CD1c-positive myeloid dendritic cell (primary cell): Measurements from ENCODE around the gene ABLIM2.

Experiments
- DNase-seq: peaks from one replicate; pipeline ENCODE4 v3.0.0-alpha.2; 2016; ENCODE audit errors: extremely low spot score

Gene ABLIM2

DNA sequence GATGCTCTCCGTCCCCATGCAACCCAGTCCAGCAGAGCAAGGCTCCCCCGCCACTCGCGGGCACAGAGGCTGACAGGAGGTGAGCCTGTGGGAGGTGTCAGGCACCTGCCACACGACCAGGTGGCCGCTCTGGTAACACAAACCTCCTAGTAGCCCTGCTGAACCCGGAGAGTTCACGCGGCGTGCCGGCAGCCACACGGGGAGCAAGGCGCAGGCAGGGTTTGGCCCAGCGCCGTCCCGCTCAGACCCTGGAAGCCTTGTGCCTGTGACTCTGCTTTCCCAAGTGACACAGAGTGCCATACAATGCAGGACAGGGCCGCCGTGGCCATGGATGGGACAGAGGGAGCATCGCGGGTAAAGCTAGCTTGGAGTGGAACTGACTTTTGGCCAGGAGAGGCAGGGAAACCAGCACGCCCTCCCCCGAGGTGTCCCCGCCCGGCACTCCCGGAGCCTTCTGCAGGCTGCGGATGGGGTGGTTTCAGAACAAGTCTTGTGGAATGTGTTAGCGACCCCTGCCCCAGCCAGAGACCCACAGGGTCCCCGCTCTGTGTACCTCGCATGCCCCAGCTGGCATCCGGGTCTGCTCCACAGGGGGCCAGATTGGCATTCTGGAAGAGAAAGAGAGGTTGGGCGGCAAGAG, 174.2 kb downstream of the ABLIM2 start:
- no peak for DNase-seq

DNA sequence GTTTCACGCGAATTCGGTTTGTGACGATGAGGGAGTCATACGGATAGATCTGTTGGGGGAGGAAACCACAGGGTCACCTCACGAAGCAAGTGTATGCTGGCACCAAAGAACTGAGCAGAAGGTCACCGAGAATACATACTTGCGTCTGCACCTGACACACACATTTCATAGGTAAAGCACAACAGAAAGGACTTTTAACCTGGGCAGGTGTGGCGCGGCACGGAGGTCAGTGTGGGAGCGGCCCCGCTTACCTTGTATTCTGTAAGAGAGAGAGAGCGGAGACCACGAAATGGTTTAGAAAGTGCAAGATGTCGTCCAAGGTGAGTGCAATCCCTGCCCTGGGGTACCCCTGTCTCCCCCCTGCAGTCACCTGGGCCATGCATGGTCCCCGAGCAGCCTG, 175.3 kb downstream of the ABLIM2 start:
- no peak for DNase-seq

DNA sequence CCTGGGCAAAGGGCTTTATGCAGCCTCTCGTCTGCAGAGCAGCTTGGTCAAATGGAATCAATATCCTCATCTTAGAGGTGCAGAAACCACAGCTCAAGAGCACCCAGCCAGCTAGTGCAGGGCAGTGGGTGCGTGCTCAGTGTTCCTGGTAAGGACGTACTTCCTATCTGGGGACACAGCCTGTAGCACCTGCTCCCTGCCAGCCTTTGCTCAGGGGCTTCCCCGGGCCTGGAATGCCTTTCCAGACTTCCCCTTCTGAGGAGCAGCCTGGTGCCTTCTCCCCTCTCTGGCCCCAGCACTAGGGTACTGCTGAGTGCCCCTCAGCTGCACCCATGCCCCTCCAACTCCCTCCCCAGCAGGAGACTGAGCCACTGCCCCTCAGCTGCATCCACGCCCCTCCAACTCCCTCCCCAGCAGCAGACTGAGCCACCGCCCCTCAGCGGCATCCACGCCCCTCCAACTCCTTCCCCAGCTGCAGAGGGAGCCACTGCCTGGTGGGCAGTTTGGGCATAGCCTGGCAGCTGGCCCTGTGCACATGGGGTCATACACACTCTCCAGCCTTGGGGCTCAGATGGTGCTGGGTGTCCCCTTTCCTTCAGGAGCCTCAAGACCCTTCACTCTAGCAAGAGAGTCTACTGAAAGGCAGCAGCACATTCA, 176.7 kb downstream of the ABLIM2 start:
- DNase-seq = no peak

DNA sequence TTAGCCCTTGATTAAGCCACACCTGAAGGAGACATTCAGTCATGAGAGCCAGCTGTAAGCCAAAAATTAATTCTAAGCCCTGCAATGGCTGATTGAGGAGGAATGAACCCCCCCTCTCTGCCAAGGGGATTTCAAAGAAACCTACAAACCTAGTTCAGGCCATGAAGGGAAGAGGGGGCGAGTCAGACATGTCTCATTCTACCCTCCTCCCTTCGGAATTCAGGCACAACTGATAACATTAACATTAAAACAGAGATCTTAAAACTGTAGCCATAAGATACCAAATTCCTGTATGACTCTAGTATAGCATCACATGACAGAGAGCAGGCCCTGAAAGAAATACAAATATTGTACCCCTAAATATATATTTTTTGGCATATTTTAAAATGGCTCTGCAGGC, 178.6 kb downstream of the ABLIM2 start:
- no peak for DNase-seq

DNA sequence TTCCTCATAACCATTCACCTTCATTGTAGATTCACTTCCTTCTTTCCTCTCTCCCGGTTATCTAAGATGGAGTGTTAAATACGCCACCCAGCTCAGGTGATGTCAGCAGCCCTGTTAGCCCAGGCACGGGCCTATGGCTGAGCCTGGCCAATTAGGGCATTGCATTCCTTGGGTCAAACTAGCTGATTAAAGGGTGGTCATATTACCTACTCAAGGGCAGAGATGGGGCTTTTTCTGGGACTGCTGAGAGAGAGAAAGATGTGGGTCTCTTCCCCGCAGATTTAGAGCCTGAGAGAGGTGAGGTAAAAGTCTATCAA, 179.0 kb downstream of the ABLIM2 start:
- DNase-seq = no peak

DNA sequence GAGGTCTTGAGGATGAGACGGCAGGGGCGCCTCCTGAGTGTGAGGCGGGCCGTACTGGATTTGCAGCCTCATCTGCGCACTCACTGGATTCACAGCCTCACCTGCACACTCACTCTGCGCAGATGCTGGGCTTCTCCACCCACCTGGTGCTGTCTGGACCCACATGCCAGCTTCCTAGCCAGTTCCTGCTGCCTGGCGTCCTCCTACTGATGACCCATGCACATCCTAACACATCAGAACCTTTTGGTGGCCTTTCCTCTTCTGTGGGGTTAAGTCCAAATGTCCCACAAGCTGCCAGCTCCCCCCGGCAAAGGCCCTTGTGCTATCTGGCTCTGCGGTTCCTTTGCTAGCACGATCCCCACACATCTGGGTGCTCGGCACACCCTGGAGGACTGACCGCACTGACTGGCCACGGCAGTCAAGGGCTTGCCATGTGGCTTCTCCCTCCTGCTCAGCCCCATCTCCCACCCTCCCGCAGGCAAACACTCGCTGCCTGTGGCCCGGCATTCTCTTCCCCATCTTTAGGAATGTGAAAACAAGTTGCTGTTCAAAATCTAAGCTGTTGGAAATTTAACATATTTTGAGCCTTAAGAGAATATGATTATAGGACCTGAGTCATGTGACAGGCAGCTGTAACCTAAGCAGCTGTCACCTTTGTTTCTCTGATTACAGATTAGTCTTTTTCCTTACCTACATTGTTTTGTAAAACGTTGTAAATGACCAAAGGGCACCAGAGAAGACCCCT, 179.5 kb downstream of the ABLIM2 start:
- DNase-seq = no peak

DNA sequence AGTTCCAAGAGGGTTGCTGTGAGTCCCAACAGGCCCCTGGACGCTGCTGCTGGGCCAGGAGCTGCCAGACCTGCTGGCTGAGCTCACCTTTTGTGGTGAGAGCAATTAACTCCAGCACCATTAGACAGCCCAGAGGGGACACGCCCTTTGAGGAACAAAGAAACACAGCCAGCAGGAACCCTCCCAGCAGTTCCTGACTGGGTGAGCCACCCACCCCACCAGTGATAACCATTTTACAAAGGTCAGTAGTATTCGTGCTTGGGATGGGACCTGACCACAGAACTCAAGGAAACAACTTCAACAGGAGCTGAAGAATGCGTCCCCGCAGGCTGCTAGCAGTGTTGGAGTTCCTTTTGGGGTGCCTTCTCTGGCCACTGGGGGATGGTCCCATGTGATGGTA, 180.1 kb downstream of the ABLIM2 start:
- no peak for DNase-seq

DNA sequence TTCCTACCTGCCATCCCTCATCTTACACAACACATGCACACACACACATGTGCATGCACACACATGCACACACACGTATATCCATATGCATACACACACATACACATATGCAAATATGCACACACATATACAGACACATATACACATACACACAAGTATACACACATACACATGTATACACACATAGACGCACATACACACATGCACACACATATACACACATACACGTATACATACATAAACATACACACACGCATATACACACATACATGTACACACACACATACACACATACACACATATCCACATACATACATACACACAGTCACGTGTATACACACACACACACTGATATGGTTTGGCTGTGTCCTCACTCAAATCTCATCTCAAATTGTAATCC, 182.0 kb downstream of the ABLIM2 start:
- no peak for DNase-seq

DNA sequence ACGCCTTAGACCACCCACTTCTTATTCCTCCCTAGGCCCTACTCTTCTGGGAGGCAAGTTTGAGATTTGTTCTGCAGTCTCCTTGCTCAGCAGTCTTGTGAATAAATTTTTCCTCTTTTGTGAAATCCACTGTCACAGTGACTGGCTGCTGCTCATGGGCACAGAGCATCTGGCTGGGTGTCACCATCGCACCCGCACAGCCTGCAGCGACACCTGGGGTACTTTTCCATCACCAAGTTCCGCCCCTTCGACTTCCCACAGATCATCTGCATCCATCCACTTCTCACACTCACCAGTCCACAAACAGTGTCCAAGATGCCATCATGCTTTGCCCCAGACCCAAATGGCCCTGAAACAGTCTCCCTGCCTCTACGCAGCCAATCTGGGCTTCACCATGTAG, 182.6 kb downstream of the ABLIM2 start:
- DNase-seq = no peak

DNA sequence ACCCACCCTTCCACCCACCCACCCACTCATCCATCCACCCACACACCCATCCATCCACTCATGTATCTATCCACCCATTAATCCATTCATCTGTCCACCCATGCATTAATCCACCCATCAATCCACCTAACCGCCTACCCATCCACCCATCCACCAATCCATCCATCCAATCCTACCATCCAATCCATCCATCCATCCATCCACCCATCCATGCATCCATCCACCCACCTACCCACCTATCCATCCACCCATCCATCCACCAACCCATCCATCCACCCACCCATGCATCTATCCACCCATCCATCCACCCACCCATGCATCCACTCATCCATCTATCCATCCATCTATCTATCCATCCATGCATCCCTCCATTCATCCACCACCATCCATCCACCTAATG, 184.2 kb downstream of the ABLIM2 start:
- no peak for DNase-seq

DNA sequence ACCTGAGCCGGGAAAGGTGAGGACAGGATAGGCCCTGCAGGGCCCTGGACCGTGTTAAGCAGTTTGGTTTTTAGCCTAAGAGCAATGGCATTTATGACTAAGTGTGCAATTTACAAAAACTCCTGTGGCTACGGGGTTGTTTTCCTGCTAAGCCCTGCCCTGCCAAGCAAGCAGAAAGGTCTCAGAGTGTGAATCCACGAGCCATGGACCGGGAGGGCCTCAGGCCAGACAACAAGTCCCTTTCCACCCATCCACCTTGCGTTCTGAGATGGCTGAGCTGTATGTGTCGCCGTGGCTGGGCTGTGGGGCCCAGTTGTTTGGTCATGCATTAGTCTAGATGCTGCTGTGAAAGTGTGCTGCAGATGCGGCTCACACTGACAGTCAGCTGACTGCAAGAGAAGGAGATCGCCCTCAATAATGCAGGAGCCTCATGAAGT, 185.1 kb downstream of the ABLIM2 start:
- no peak for DNase-seq

DNA sequence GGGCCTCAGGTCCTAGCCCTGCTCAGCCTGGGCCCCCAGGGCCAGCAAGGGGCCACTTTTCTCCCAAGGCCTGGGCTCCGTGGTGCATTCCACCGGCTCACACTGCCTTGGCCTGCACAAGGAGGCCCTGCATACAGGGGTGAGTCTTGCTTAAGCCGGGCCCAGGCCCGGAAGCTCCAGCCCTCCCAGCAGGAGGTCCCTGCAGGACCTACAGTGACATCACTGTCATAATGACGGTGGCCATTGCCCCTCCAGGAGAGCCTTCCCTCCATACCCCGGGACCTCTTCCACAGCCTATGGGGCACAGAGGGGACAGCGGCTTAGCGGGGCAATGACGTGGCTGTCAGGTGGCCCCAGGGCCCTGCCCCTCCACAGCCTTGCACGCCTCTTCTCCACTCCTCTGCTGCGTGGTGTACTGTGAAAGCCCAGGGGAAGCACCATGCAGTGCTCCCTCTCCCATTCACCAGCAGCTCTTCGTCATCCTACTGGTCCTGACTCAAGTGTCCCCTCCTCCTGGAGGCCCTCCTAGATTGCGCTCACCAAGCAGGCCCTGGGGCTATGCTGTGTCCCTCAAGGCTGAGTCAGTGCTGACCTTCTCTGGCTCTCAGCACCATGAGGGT, 186.6 kb downstream of the ABLIM2 start:
- no peak for DNase-seq

DNA sequence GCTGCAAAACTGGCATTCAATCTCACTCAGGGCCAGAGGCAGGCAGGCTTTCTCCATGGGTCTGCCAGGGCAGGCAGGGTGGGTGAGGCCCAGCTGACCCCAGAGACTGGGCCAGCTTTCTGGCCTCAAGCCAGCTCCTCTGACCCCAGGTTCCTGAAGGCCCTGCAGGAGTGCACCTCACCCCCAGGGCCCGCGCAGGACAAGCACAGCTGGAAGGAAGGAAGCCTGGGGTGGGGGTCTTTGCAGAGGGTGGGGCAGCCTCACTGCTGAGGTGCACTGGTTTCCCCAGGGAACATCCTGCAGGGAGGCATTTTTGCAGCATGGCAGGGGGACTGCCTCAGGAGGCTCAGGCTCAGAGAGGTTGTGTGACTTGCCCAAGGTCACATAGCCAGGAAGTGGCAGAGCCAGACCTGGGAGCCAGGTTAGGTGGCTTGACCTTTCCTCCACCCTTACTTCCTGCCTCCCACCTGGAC, 187.4 kb downstream of the ABLIM2 start:
- no peak for DNase-seq

DNA sequence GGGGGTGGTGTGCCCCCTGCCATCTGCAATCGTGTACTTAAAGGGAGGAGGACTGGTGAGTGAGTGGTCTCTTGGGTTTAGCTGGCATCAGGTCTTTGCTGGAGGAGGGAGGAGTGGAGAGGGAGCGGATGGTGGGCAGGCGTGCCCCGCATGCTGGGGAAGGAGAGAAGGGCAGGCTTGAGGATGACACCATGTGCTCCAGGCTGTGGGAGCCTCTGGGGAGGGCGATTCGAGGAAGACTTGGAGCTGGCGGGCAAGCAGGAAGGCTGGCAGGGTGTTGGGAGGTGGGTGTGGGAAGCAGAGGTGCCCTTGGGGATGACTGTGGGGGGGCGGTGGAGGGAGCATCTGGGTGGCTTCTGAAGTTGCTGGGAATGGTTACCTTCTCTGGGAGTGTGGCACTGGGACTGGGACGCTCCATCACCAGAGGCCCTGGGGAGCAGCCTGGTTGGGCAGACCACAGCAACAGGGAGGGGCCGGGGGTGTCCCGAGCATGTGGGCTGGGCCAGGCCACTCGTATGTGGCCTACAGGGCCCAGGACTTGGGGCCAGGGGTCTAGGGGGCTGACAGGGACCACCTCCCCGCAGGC, 188.2 kb downstream of the ABLIM2 start:
- DNase-seq = no peak

DNA sequence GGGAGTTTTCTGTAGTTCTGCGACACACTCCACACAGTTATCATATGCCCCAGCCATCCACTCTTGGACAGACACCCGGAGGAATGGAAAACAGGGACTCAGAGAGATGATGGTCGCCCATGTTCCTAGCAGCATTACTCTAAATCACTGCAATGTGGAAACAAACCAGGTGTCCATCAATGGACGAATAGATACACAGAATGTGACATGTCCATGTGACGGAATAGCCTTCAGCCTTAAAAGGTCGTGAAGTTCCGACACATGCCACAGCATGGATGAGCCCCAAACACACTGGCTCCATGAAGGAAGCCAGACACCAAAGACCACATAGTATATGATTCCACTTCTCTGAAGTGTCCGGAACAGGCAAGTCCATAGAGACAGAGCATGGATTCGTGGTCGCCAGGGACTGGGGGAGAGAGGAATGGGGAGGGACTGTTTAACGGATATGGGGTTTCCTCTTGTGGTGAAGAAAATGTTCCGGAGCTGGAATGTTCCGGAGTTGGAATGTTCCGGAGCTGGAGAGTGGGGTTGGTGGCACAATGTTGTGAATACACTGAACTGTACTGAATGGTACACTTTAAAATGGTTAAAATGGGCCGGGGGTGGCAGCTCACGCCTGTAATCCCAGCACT, 190.2 kb downstream of the ABLIM2 start:
- DNase-seq = no peak

DNA sequence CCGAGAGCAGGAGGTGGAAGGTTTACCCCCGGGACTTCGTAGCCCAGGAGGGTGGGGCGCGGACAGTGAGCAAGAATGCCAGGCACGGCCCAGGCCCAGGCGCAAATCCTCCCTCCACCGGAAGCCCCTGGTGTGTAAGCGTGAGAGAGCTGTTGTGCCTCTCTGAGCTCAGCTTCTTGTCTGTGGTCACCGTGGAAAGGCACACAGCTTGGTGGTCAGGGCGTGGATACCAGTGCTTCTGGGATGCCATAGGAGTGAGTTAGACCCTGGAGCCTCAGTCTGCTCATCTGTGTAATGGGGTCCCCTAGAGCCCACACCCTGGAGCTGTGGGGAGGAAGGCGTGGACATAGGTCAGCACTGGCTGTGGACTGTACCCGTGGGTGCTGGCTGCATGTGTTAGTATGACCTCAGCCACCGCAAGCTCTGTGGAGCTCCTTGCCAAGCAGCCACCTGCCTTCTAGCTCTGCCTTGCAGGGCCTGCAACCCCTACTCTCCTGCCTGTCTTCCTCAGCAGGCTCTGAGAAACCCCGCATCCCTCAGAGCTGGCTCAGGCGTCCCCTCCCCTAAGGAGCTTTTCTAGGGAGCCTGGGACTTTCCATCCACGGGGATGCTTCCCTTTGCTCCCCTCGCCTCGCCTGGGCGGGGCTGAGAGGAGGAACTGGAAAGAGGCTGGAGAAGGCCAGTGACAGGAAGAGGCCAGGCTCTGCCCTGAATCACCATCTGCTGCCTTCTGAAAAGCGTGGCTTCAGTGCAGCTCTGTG, 190.9 kb downstream of the ABLIM2 start:
- DNase-seq = no peak

DNA sequence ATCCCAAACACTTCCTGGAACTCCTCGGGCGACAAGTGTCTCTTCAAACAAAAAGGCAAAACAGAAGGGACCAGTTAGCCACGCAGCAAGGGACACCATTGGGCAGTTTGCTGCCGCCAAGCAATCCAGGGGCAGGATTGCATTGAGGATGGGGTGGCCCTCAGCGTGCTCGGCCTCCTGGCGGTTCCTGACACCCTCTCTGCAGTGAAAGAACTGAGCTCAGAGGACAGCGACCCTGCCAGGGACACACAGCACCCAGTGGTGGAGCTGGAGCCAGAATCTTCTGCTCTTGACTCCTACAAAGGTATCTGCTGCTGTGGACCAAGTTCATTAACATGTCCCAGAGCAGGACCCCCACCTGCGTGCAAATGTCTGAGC, 191.6 kb downstream of the ABLIM2 start:
- DNase-seq = no peak

DNA sequence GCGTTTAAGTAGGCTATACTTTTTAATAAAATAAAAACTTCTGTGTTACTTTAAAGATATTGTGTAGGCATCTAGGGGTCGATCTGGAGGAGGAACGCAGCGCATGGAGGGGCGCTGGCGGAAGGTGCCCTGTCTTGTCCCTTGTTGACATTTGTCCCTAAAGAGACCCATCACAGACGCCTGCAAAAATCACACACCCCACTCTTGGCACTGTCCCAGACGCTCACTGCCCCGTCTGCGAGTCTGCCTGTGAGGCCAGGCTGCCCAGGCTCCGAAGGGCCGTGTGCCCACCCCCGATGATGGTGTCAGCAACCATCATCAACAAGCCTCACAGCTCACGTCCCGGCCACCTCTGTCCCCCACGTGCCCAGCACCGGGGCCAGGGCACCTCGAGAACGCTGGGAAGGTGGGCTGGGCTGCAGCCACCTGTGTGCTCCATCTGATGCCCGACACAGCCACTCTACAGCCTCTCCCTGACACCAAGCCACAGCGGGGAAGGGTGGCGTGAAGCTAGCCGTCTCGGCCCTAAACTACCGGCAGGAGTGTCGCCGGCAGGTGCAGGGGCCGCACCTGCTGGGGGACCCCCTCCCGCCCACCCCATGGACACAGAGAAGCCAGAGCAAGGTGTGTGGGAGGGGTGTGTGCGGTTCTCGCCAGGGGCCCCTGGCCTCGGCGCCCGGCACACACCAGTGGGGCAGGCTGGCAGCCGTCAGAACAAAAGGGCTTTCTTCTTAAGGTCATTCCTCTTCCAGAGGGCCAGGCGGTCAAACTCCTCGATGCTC, 192.1 kb downstream of the ABLIM2 start:
- DNase-seq = no peak

DNA sequence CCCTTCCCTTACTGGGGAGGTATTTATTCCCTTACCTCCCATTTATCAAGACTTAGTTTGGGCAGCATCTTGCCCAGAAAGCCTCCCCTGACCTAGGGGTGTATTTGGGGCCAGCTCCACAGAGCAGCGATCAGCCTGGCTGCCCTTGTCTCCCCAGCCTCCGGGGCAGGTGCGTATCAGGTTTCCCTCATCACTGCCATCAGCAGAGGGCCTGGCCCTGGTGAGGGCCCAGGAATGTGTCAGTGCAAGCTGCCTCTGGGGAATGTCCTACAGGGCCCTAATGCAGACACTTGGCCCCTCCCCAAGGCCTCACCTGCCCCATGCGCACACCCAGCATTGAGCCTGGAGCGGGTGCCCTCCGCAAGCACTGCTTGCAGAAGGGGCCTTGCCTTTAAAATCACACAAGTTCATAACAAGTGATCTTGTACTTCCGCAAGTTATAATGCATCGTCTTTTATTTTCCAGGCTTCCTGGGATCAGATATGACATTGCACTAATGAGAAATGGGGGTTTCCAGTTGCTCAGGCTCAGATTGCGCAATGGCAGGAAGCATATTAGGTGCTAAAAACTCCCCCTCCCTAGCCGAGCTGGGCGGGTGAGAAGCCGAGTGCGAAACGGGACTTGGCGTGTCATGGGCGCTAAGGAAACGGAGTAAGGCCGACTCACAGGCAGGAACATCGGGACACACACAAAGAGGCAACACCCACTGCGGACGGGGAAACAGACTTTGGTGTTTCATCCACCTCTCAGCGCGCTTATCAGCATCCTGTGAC, 193.5 kb downstream of the ABLIM2 start:
- peak; percentile 7 for DNase-seq

DNA sequence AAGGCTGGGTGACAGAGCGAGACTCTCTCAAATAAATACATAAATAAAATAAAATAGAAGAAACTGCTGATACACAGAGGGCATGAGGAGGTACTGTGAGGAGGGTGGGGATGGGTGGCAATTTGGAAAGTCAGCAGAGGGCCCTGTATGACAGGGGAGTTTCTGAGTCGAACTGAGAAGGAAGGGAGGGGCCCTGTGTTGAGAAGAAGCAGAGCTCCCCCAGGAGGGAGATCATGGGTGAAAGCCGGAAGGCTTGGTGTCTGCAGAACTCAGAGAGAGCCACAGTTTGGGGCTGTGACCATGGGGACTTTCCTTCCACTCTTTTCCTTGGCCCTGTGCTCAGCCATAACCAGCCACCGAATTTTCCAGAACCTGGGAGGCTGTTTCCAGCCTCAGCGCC, 194.2 kb downstream of the ABLIM2 start:
- no peak for DNase-seq
